Measurements from ENCODE around the gene TUSC1. TPM values are rescaled to one million over a fixed set of nuclear protein-coding genes. Genes with fewer than 3 reads are reported as not detected.
"Not testable (repeated sequence)": the region's sequence is repeated elsewhere in the genome, so short reads cannot be mapped to it uniquely, and the experiment has no call there.

The TUSC1 gene
- total RNA-seq (ENCODE audit: insufficient read depth, low replicate concordance), result 20.7 TPM

- peak; percentile 94 for DNase-seq (ENCODE audit: low spot score)
These were observed at the start of gene TUSC1 for GRCh38 chr9:25678147-25678666. TUSC1 (minus strand) TSS chr9:25678444; CDS start chr9:25678312, 132 bp downstream.

- no peak for DNase-seq (ENCODE audit: low spot score)
These were observed 48.7 kb upstream of the TUSC1 start for GRCh38 chr9:25726871-25727410.

DNA sequence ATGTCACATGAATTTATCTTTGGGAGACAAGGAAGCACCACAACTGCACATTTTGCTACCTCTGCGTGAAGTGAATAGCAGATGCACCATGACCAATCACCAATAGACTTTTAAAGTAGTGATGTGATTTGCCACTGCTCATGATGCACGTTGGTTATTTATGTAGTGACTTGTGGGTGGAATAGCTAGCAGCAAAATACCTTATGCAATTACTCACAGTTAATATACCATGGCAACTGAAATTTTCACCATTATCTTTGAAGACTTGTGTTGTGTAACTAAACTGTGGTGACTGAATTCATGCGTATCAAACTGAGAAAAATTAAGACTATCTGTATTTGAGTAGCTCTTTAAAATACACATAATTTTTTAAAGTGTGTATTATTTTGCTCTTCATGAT is 46.2 kb upstream of the TUSC1 start:
- no peak for DNase-seq (ENCODE audit: low spot score)

GRCh38 chr9:25716220-25716872 is 38.1 kb upstream of the TUSC1 start:
- peak; percentile 70 for DNase-seq (ENCODE audit: low spot score)

GRCh38 chr9:25709941-25710340 is 31.7 kb upstream of the TUSC1 start:
- peak; percentile 20 for DNase-seq (ENCODE audit: low spot score)

GRCh38 chr9:25704800-25705199 is 26.6 kb upstream of the TUSC1 start:
- DNase-seq (ENCODE audit: low spot score), result no peak

GRCh38 chr9:25703701-25704357 is 25.6 kb upstream of the TUSC1 start:
- DNase-seq (ENCODE audit: low spot score), result no peak

DNA sequence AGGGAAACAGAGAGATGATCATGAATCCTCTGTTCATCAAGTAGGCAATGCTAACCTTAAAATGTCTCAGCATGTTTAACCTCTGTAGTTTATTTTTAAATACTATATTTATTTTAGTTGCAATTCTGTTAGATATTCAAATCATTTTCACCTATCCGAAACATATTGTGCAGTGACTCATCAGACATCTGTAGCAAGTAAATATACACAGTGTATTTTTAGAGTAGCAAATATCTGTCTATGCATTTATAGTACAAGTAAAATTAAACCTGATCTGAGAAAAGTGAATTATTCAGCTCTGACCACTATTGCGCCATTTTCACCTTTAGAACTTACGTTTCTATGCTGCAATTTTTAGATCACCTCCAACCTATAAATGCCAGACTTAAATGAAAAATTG is 24.3 kb upstream of the TUSC1 start:
- no peak for DNase-seq (ENCODE audit: low spot score)

GRCh38 chr9:25700899-25701298 is 22.7 kb upstream of the TUSC1 start:
- DNase-seq (ENCODE audit: low spot score), result not testable (repeated sequence)

GRCh38 chr9:25700430-25700829 is 22.2 kb upstream of the TUSC1 start:
- no peak for DNase-seq (ENCODE audit: low spot score)

- DNase-seq (ENCODE audit: low spot score), result no peak
These were observed 13.5 kb upstream of the TUSC1 start for GRCh38 chr9:25691786-25692185.

GRCh38 chr9:25684321-25684720 is 6.1 kb upstream of the TUSC1 start:
- DNase-seq (ENCODE audit: low spot score), result no peak

GRCh38 chr9:25681266-25681665 is 3.0 kb upstream of the TUSC1 start:
- peak; percentile 66 for DNase-seq (ENCODE audit: low spot score)

- peak; percentile 11 for DNase-seq (ENCODE audit: low spot score)
These were observed 659 bp upstream of the TUSC1 start for GRCh38 chr9:25678846-25679360.

- peak; percentile 85 for DNase-seq (ENCODE audit: low spot score)
These were observed 720 bp downstream of the TUSC1 start for GRCh38 chr9:25677301-25678146.

- DNase-seq (ENCODE audit: low spot score), result not testable (repeated sequence)
These were observed 2.4 kb downstream of the TUSC1 start for GRCh38 chr9:25675858-25676257.

- DNase-seq (ENCODE audit: low spot score), result no peak
These were observed 19.7 kb downstream of the TUSC1 start for GRCh38 chr9:25658571-25658970.

GRCh38 chr9:25654417-25654816 is 23.8 kb downstream of the TUSC1 start:
- no peak for DNase-seq (ENCODE audit: low spot score)

GRCh38 chr9:25648116-25648515 is 30.1 kb downstream of the TUSC1 start:
- no peak for DNase-seq (ENCODE audit: low spot score)

DNA sequence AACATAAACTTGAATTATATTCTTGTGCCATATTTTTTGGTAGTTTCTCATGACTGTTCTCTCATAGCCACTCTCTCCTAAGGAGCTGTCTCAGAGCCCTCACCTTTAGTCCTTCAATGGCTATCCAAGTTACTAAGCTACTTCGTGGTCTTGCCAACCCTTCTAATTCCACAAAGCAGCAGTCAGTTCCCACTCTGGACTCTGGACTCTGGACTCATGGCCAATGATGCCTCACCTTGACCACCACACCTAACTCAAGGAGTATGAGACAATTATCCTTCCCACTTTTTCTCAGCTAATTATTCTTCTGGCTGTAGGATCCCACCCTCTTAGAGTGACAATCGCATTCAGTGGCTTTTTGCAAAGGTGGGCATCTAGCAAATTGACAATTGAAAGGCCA is 42.2 kb downstream of the TUSC1 start:
- DNase-seq (ENCODE audit: low spot score), result no peak

GRCh38 chr9:25629231-25629630 is 49.0 kb downstream of the TUSC1 start:
- no peak for DNase-seq (ENCODE audit: low spot score)

All from umbilical cord (tissue), 2 donors.